Left cardiac atrium (tissue), 4 donors: ENCODE results near the gene ARL3. TPM values are rescaled to one million over a fixed set of nuclear protein-coding genes. Genes with fewer than 3 reads are reported as not detected.

Source experiments
- ATAC-seq, 2 donors: fragments of 200-7000 bp; cut with Tn5 transposase; one replicate each; pipeline ENCODE4 v1.9.1; 2020; ENCODE audit warnings: mild to moderate bottlenecking in 2 of 2, moderate library complexity in 2 of 2
- DNase-seq: peaks from one replicate; pipeline ENCODE4 v3.0.0-alpha.2; 2020
- intact Hi-C, 2 donors: fragments of 100-400 bp; cut with DNase I; formaldehyde crosslinking; loops; one replicate each; pipeline versions ENCODE4 v1.14.1 to v1.15.1; 2022 to 2023
- total RNA-seq, 2 donors: library from RNA; stranded (reverse); fragmentation: NEBNext Ultra II Directional; extraction: Animal tissue kit (Norgen Biotek cat#: 25700); gene quantifications; one replicate each; pipeline ENCODE4 v1.2.1, GENCODE V29; 2021
- donor health status: DM: no; HTN: yes; CAD: no.
- donor health status: DM: no; HTN: yes; CAD: no; lungs with severe emphysema.
- donor health status: DM: yes; HTN: yes; CAD: no.
- donor health status: Dilated cardiomyopathy.

ARL3 gene
- total RNA-seq, 2 donors from 2014 or later = 12.0 to 12.4 TPM

GRCh38 chr10:102657984-102658724 lies 56.0 kb downstream of the ARL3 start:
- no peak for DNase-seq
- ATAC-seq = no peak
- intact Hi-C loops = no loop called here

- no peak for ATAC-seq
Observed at GRCh38 chr10:102657451-102657850, 56.7 kb downstream of the ARL3 start.

GRCh38 chr10:102656791-102657371 lies 57.3 kb downstream of the ARL3 start:
- intact Hi-C loops = no loop called here
- DNase-seq (no peak), ATAC-seq (no peak)

More at GRCh38 chr10:102657451-102657850, 56.7 kb downstream of the ARL3 start:
- no peak for DNase-seq
- intact Hi-C loops = no loop called here

- no peak for ATAC-seq
- DNase-seq = no peak
- intact Hi-C loops = no loop called here
Observed at GRCh38 chr10:102656026-102656425, 58.2 kb downstream of the ARL3 start.

GRCh38 chr10:102654969-102655368 lies 59.2 kb downstream of the ARL3 start:
- DNase-seq = no peak

GRCh38 chr10:102654566-102654965 lies 59.6 kb downstream of the ARL3 start:
- intact Hi-C loops = no loop called here
- ATAC-seq (no peak), DNase-seq (no peak)

More at GRCh38 chr10:102654969-102655368, 59.2 kb downstream of the ARL3 start:
- intact Hi-C loops = no loop called here
- no peak for ATAC-seq

- intact Hi-C loops = no loop called here
- ATAC-seq = no peak
- DNase-seq = no peak
Observed at GRCh38 chr10:102653060-102653459, 61.1 kb downstream of the ARL3 start.

GRCh38 chr10:102652170-102652916 lies 61.9 kb downstream of the ARL3 start:
- no peak for DNase-seq
- intact Hi-C loops = no loop called here
- ATAC-seq = no peak

- intact Hi-C loops = no loop called here
- DNase-seq (no peak), ATAC-seq (no peak)
Observed at GRCh38 chr10:102651455-102652169, 62.6 kb downstream of the ARL3 start.

- ATAC-seq (no peak), DNase-seq (no peak)
- intact Hi-C loops = no loop called here
Observed at GRCh38 chr10:102650655-102651454, 63.3 kb downstream of the ARL3 start.

- intact Hi-C loops = loop anchor here (5.0 kb wide), 1 partner anchor 53 kb away; no protein-coding TSS in a partner anchor
- ATAC-seq (no peak), DNase-seq (no peak)
Observed at GRCh38 chr10:102649797-102650654, 64.2 kb downstream of the ARL3 start.

- ATAC-seq = no peak
- intact Hi-C loops = loop anchor here (5.0 kb wide), 1 partner anchor 52 kb away; no protein-coding TSS in a partner anchor
- no peak for DNase-seq
Observed at GRCh38 chr10:102648889-102649796, 65.1 kb downstream of the ARL3 start.

GRCh38 chr10:102648269-102648888 lies 65.8 kb downstream of the ARL3 start:
- no peak for ATAC-seq
- DNase-seq = no peak
- intact Hi-C loops = loop anchor here (5.0 kb wide), 1 partner anchor 51 kb away; no protein-coding TSS in a partner anchor

- ATAC-seq (no peak), DNase-seq (no peak)
- intact Hi-C loops = loop anchor here (5.0 kb wide), 1 partner anchor 50 kb away; no protein-coding TSS in a partner anchor
Observed at GRCh38 chr10:102647443-102648268, 66.5 kb downstream of the ARL3 start.
